ENCODE data around the gene HARS1. TPM values are rescaled to one million over a fixed set of nuclear protein-coding genes. Genes with fewer than 3 reads are reported as not detected.

The HARS1 gene
- total RNA-seq, 1 experiment from 2014 or later, result 55.6 TPM

DNA sequence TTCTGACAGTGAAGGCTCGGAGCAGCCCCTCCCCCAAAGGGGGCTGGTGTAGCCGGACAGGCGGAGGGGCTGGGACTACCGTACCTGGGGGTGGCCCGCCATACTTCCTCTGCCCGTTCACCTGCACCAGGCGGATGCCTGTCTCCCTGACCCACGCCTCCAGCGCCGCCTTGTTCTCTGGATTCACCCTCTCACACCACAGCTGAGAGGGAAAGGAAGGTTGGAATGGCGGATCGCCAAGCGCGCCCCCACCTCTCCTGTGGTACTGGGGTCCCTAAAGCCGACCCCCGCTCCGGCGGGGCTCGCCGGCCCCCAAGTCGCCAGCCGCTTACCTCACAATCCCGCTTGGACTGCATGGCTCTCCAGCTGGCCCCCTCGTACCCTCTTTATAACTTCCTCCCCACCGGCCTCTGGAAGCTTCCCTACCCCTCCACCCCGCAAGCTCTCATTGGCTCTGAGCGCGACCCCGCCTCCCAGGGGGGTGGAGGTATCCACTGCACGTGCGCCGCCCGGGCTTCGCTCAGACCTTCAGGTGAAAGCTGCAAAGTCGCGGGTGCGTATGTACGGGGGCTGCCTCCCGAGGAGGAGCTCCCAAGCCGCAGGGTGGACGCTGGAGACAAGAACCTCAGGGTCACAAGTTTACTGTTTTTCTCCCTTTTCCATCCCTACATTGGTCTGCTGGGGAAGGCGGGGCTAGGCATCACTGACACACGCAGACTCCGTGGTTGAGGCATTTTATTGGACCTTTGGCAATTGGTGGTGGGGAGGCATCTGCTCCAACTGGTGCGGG is 17.8 kb downstream of the HARS1 start, which contains the start of gene DND1:
Gene DND1, minus strand, starts transcription at position 390 of the 790 bp plus-strand sequence. Its CDS starts 34 bp downstream, at position 356.
- H3K4me3 Mint-ChIP-seq, result no peak within 1 kb of the TSS
- no peak within 1 kb of the TSS for H3K27ac Mint-ChIP-seq
- no peaks in the 10 kb centered on the region for H3K27me3 Mint-ChIP-seq (ENCODE audit: low read depth)
- H3K9me3 Mint-ChIP-seq, result no peaks in the 10 kb centered on the region
- ChIA-PET CTCF (interaction anchor here (0.6 to 1.4 kb wide), 3 partner anchors 18 to 327 kb away, joined by 3 to 4 read pairs (median 3); partner anchors contain the start of genes HARS1, HARS2 and HBEGF), POLR2A (interaction anchor here (0.6 to 1.1 kb wide), 4 partner anchors 8 to 116 kb away, joined by 3 to 4 read pairs (median 3); partner anchors contain the start of genes APBB3, SRA1 and WDR55)
- H3K36me3 Mint-ChIP-seq, result peaks cover 56% of the 10 kb centered on the region
- H3K4me1 Mint-ChIP-seq, result peaks cover 7% of the 10 kb centered on the region
- TF ChIP-seq, protein P1, sequence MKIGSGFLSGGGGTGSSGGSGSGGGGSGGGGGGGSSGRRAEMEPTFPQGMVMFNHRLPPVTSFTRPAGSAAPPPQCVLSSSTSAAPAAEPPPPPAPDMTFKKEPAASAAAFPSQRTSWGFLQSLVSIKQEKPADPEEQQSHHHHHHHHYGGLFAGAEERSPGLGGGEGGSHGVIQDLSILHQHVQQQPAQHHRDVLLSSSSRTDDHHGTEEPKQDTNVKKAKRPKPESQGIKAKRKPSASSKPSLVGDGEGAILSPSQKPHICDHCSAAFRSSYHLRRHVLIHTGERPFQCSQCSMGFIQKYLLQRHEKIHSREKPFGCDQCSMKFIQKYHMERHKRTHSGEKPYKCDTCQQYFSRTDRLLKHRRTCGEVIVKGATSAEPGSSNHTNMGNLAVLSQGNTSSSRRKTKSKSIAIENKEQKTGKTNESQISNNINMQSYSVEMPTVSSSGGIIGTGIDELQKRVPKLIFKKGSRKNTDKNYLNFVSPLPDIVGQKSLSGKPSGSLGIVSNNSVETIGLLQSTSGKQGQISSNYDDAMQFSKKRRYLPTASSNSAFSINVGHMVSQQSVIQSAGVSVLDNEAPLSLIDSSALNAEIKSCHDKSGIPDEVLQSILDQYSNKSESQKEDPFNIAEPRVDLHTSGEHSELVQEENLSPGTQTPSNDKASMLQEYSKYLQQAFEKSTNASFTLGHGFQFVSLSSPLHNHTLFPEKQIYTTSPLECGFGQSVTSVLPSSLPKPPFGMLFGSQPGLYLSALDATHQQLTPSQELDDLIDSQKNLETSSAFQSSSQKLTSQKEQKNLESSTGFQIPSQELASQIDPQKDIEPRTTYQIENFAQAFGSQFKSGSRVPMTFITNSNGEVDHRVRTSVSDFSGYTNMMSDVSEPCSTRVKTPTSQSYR (CRISPR knock-in tag; IDR thresholded peaks at IDR 0.05), result 0 out of 2 replicates have a peak, but pooled peaks have one; percentile 32
- 0 out of 2 replicates have a peak, but pooled peaks have one; percentile 9 for TF ChIP-seq NFYB (CRISPR knock-in tag; conservative IDR thresholded peaks at IDR 0.05; ENCODE audit: low read depth)
- TF ChIP-seq AR (CRISPR knock-in tag; IDR thresholded peaks at IDR 0.05), result no peak
- TF ChIP-seq IRF2 (CRISPR knock-in tag; IDR thresholded peaks at IDR 0.05; ENCODE audit: borderline replicate concordance, low read depth), result no peak
- no peak for TF ChIP-seq SOX15 (CRISPR knock-in tag; IDR thresholded peaks at IDR 0.05)
- no peak for TF ChIP-seq NR1H2 (CRISPR knock-in tag; IDR thresholded peaks at IDR 0.05)
- no peak for TF ChIP-seq ZNF317 (CRISPR knock-in tag; IDR thresholded peaks at IDR 0.05; ENCODE audit: borderline replicate concordance, low read depth)
- TF ChIP-seq, protein P2, sequence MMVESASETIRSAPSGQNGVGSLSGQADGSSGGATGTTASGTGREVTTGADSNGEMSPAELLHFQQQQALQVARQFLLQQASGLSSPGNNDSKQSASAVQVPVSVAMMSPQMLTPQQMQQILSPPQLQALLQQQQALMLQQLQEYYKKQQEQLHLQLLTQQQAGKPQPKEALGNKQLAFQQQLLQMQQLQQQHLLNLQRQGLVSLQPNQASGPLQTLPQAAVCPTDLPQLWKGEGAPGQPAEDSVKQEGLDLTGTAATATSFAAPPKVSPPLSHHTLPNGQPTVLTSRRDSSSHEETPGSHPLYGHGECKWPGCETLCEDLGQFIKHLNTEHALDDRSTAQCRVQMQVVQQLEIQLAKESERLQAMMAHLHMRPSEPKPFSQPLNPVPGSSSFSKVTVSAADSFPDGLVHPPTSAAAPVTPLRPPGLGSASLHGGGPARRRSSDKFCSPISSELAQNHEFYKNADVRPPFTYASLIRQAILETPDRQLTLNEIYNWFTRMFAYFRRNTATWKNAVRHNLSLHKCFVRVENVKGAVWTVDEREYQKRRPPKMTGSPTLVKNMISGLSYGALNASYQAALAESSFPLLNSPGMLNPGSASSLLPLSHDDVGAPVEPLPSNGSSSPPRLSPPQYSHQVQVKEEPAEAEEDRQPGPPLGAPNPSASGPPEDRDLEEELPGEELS (CRISPR knock-in tag; IDR thresholded peaks at IDR 0.05), result no peak
- TF ChIP-seq ZNF396 (CRISPR knock-in tag; IDR thresholded peaks at IDR 0.05; ENCODE audit: borderline replicate concordance), result no peak
- no peak for TF ChIP-seq NR2C2 (CRISPR knock-in tag; IDR thresholded peaks at IDR 0.05)
- no peak for TF ChIP-seq CREB1 (CRISPR knock-in tag; IDR thresholded peaks at IDR 0.05)
- no peak for TF ChIP-seq TEAD1 (CRISPR knock-in tag; IDR thresholded peaks at IDR 0.05)
- ATAC-seq, result peak; percentile 70
- peak; percentile 30 for DNase-seq (ENCODE audit: low spot score)

DNA sequence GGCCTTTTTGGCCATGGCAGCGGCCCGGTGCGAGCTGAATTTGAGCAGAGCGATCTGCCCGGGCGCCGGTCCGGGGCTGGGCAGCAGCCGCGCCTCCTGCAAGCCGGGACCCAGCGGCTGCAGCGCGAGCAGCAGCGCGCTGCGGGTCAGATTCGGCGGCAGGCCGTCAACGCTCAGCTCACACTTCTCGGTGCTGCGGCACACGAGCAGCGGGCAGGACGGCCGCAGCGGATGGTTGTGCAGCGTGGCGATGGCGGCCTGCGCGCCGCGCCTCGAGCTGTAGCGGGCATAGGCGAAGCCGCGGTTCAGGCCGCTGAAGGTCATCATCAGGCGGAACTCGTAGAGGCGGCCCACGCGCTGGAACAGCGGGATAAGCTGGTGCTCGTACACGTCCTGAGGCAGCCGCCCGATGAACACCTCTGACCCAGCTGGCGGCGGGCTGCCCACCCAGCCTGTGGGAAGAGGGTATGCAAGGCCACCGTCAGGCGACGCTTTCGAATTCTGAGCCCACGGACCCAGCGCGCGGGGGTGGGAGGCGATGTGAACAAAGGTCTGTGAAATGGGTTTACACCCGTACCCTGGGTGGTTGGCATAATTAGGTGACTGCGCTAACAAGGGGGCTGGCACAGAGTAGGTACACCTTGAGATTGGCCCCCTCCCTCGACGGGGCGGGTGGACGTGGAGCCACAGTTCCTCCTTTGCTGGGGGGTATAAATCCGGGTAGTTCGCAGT is 18.5 kb downstream of the HARS1 start:
- ATAC-seq, result peak; percentile 22
- CTCF ChIA-PET, result interaction anchor here (0.6 to 1.6 kb wide), 3 partner anchors 38 to 326 kb away, joined by 3 to 4 read pairs (median 4); partner anchors contain the start of gene HBEGF
- no peaks in the 10 kb centered on the region for H3K9me3 Mint-ChIP-seq
- no peak for TF ChIP-seq KAT7 (CRISPR knock-in tag; IDR thresholded peaks at IDR 0.05; ENCODE audit: borderline replicate concordance)
- TF ChIP-seq, protein P3, sequence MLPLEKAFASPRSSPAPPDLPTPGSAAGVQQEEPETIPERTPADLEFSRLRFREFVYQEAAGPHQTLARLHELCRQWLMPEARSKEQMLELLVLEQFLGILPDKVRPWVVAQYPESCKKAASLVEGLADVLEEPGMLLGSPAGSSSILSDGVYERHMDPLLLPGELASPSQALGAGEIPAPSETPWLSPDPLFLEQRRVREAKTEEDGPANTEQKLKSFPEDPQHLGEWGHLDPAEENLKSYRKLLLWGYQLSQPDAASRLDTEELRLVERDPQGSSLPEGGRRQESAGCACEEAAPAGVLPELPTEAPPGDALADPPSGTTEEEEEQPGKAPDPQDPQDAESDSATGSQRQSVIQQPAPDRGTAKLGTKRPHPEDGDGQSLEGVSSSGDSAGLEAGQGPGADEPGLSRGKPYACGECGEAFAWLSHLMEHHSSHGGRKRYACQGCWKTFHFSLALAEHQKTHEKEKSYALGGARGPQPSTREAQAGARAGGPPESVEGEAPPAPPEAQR (CRISPR knock-in tag; IDR thresholded peaks at IDR 0.05), result no peak
- TF ChIP-seq PRRX2 (CRISPR knock-in tag; IDR thresholded peaks at IDR 0.05), result no peak
- no peak for TF ChIP-seq ZNF396 (CRISPR knock-in tag; IDR thresholded peaks at IDR 0.05; ENCODE audit: borderline replicate concordance)
- no peak for TF ChIP-seq STAT6 (CRISPR knock-in tag; conservative IDR thresholded peaks at IDR 0.05; ENCODE audit: low read depth)
- TF ChIP-seq ZBTB43 (CRISPR knock-in tag; IDR thresholded peaks at IDR 0.05), result no peak

More for the DNA sequence above, 18.5 kb downstream of the HARS1 start:
- DNase-seq (ENCODE audit: low spot score), result peak; percentile 22
- Mint-ChIP-seq H3K27ac (no peak overlapping the region), H3K4me3 (no peak overlapping the region), H3K27me3 (ENCODE audit: low read depth) (no peaks in the 10 kb centered on the region), H3K36me3 (peaks cover 57% of the 10 kb centered on the region), H3K4me1 (peaks cover 7% of the 10 kb centered on the region)
- POLR2A ChIA-PET, result interaction anchor here (0.9 to 1.1 kb wide), 2 partner anchors 7 to 108 kb away, joined by 3 to 4 read pairs; partner anchors contain the start of genes APBB3 and WDR55
